Ovary (tissue), 9 donors: ENCODE measurements around the gene EPPIN. TPM values are rescaled to one million over a fixed set of nuclear protein-coding genes. Genes with fewer than 3 reads are reported as not detected.

Experiments
- DNase-seq, 5 donors: peaks; one replicate each; pipeline ENCODE4 v3.0.0-alpha.2; 2019 to 2020
- H3K27ac ChIP-seq, 2 donors: fragments of 200-600 bp; one replicate each; pipeline versions ENCODE4 v1.5.1 to v1.8.0; 2019 to 2022
- H3K27me3 ChIP-seq: fragments of 200-600 bp; one replicate; pipeline ENCODE4 v1.8.0; 2022
- H3K36me3 ChIP-seq: fragments of 200-600 bp; sonication (generic); one replicate; pipeline ENCODE4 v1.5.1; 2019
- H3K4me1 ChIP-seq: one replicate; pipeline ENCODE4 v1.8.1; 2013; ENCODE audit warnings: mild to moderate bottlenecking, moderate library complexity; ENCODE audit not compliant: insufficient read depth
- H3K4me3 ChIP-seq: fragments of 200-600 bp; sonication (generic); one replicate; pipeline ENCODE4 v1.5.1; 2017
- H3K9me3 ChIP-seq, 2 donors: fragments of 200-600 bp in 1 of 2; sonication (generic) in 1 of 2; one replicate each; pipeline versions ENCODE4 v1.5.1 to v1.8.1; 2013 to 2019; ENCODE audit warnings: mild to moderate bottlenecking in 1 of 2, moderate library complexity in 1 of 2
- CTCF ChIP-seq, 3 donors: fragments of 450-650 bp in 2 of 3; fragments of 200-600 bp in 1 of 3; IDR thresholded peaks; one replicate each; pipeline versions ENCODE4 v1.5.1 to v1.8.0; 2016 to 2022; ENCODE audit warnings: antibody characterized with exemption in 3 of 3, mild to moderate bottlenecking in 1 of 3
- EP300 ChIP-seq: sonication (generic); formaldehyde crosslinking; IDR thresholded peaks from one replicate; pipeline ENCODE4 v1.6.1; 2017; ENCODE audit warnings: antibody characterized with exemption
- POLR2A ChIP-seq: fragments of 450-650 bp; IDR thresholded peaks from one replicate; pipeline ENCODE4 v1.6.1; 2017; ENCODE audit warnings: antibody characterized with exemption, mild to moderate bottlenecking, moderate library complexity
- WGBS, 3 donors: extraction: QIAGEN DNeasy Blood & Tissue Kit in 1 of 3; methylation state at CpG; one replicate each; pipeline versions ENCODE4 v1.1.5 to v1.1.7; 2013 to 2017; 5-methylcytosine and 5-hydroxymethylcytosine counted together
- intact Hi-C, 4 donors: fragments of 100-400 bp; cut with DNase I; formaldehyde crosslinking; loops; one replicate each; pipeline versions ENCODE4 v1.11.0 to v1.15.1; 2022 to 2023
- polyA plus RNA-seq, 2 donors: library from polyadenylated mRNA; stranded (reverse); fragments of 200-250 nt in 1 of 2; fragments of 350-450 nt in 1 of 2; fragmentation: Illumina TruSeq in 1 of 2; extraction: RNeasy Lipid Tissue Mini Kit (QIAGEN cat#74804) in 1 of 2; gene quantifications; one replicate each; pipeline ENCODE4 v1.2.3, GENCODE V29; 2013 to 2014
- total RNA-seq, 7 donors: library from RNA; depleted of rRNA in 2 of 7; stranded (reverse); fragments of >200 nt in 2 of 7; fragmentation: NEBNext Ultra II Directional in 3 of 7; extraction: Animal tissue kit (Norgen Biotek cat#: 25700) in 3 of 7; gene quantifications; one replicate each; pipeline versions ENCODE4 v1.1.0 to v1.2.4, GENCODE V29; 2016 to 2023
- donor health status: DM: no; HTN: no; CAD: no; lungs with moderate emphysema.
- donor health status: DM: no; HTN: no; CAD: no.
- donor health status: Bipolar disorder and iron deficiency.
- donor health status: DM: yes; HTN: yes; CAD: no.
- donor health status: DM: no; HTN: no; CAD: no.
- donor health status: DM: yes; HTN: yes; CAD: no.

EPPIN gene
- total and polyA plus RNA-seq, 9 donors = 0.21 to 1.1 (median 0.34) TPM; not detected in 5

- WGBS, 3 donors = 84 to 90% (median 85%) methylated on average over 5 of the region's 5 CpGs
- H3K9me3 ChIP-seq = no peaks in the 10 kb centered on the region
- no peak overlapping the region for H3K4me3 ChIP-seq
- TF ChIP-seq POLR2A = no peak
- TF ChIP-seq CTCF (IDR thresholded peaks at IDR 0.05) = no peak
- TF ChIP-seq EP300 = no peak
- H3K36me3 ChIP-seq = no peaks in the 10 kb centered on the region
- intact Hi-C loops = no loop called here
- H3K27ac ChIP-seq = no peak overlapping the region
- no peaks in the 10 kb centered on the region for H3K4me1 ChIP-seq
- no peak for DNase-seq
- no peaks in the 10 kb centered on the region for H3K27me3 ChIP-seq
These were observed 40.0 kb downstream of the EPPIN start for GRCh38 chr20:45507011-45507820.

DNA sequence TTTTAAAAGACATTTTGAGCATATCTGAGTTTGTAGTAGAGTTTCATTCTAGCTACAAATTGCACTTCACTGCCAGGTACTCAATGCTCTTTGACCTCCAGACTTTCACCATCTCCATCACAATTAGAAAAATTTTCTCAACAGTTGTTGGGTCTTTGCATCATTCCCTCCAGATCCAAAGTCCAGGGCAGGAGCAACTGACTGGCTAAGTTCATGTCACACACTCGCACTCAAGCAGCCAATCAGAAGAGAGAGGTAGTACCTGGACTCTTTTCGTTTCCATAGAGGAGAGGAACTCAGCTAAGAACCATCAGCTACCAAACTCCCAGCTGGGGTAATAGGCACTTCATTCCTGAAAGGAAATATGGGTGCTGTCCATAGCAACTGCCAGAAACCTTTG is 40.8 kb downstream of the EPPIN start:
- H3K36me3 ChIP-seq = no peaks in the 10 kb centered on the region
- TF ChIP-seq CTCF (IDR thresholded peaks at IDR 0.05) (no peak), EP300 (no peak), POLR2A (no peak)

GRCh38 chr20:45503403-45503802 is 43.8 kb downstream of the EPPIN start:
- no peaks in the 10 kb centered on the region for H3K4me1 ChIP-seq
- H3K27ac ChIP-seq = no peak overlapping the region
- no peak for DNase-seq
- no peaks in the 10 kb centered on the region for H3K36me3 ChIP-seq
- no peak overlapping the region for H3K4me3 ChIP-seq
- TF ChIP-seq POLR2A (no peak), CTCF (IDR thresholded peaks at IDR 0.05) (no peak), EP300 (no peak)
- 60 to 65% (median 61%) methylated on average over 2 of the region's 2 CpGs for WGBS, 3 donors
- no peaks in the 10 kb centered on the region for H3K9me3 ChIP-seq
- intact Hi-C loops = no loop called here
- no peaks in the 10 kb centered on the region for H3K27me3 ChIP-seq

More for the DNA sequence above, 40.8 kb downstream of the EPPIN start:
- Histone ChIP-seq H3K9me3 (no peaks in the 10 kb centered on the region), H3K27me3 (no peaks in the 10 kb centered on the region), H3K4me3 (no peak overlapping the region), H3K4me1 (no peaks in the 10 kb centered on the region), H3K27ac (no peak overlapping the region)
- intact Hi-C loops = no loop called here
- no peak for DNase-seq
- 78 to 87% (median 84%) methylated on average over 2 of the region's 2 CpGs for WGBS, 3 donors

DNA sequence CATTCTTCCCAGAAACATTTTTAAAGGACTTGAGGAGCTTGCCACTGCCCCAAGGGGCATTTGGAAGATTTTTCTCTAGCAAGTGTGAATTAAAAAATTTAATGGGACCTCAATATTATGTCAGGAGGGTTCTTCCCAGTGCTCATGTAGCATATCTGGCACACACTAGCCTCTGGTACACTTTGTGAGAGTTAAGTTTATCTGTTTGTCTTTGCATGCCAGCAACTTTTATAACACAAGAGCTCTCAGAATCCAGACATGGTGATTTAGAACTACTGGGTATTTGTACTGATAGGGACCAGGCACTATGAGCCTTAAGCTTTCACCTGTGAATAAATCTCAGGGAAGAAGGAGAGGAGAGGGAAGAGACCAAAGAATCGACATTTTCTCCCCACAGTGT is 44.6 kb downstream of the EPPIN start:
- WGBS, 3 donors = 3 to 41% (median 32%) methylated on average over 1 of the region's 1 CpG
- no peaks in the 10 kb centered on the region for H3K9me3 ChIP-seq
- no peak overlapping the region for H3K27ac ChIP-seq
- H3K36me3 ChIP-seq = no peaks in the 10 kb centered on the region
- intact Hi-C loops = no loop called here
- H3K27me3 ChIP-seq = no peaks in the 10 kb centered on the region
- no peak overlapping the region for H3K4me3 ChIP-seq
- TF ChIP-seq EP300 (no peak), CTCF (IDR thresholded peaks at IDR 0.05) (no peak), POLR2A (no peak)
- no peaks in the 10 kb centered on the region for H3K4me1 ChIP-seq
- no peak for DNase-seq
